Endodermal cell (in vitro differentiated cells): ENCODE data around the gene MPC1. TPM values are rescaled to one million over a fixed set of nuclear protein-coding genes. Genes with fewer than 3 reads are reported as not detected.
"Not testable (repeated sequence)": the region's sequence is repeated elsewhere in the genome, so short reads cannot be mapped to it uniquely, and the experiment has no call there.

Experiments
- DNase-seq: peaks from one replicate; pipeline ENCODE4 v3.0.0-alpha.2; 2017
- H3K27ac ChIP-seq: 2 replicates; pipeline ENCODE4 v1.5.1; 2013; ENCODE audit warnings: mild to moderate bottlenecking, low read depth, low read length, moderate library complexity
- H3K27me3 ChIP-seq: 2 replicates; pipeline ENCODE4 v1.6.1; 2013; ENCODE audit warnings: mild to moderate bottlenecking, low read length, moderate library complexity; ENCODE audit not compliant: insufficient read depth, control insufficient read depth, poor library complexity, severe bottlenecking
- H3K36me3 ChIP-seq: 2 replicates; pipeline ENCODE4 v1.7.0; 2013; ENCODE audit warnings: mild to moderate bottlenecking, low read length, moderate library complexity; ENCODE audit not compliant: control insufficient read depth, insufficient read depth
- H3K4me1 ChIP-seq: one replicate; pipeline ENCODE4 v1.7.0; 2013; ENCODE audit warnings: low read length; ENCODE audit not compliant: control insufficient read depth, insufficient read depth
- H3K4me3 ChIP-seq: 2 replicates; pipeline ENCODE4 v1.5.1; 2013; ENCODE audit warnings: mild to moderate bottlenecking, low read length, moderate library complexity
- H3K9ac ChIP-seq: 2 replicates; pipeline ENCODE4 v1.6.1; 2013; ENCODE audit warnings: mild to moderate bottlenecking, low read length, moderate library complexity; ENCODE audit not compliant: poor library complexity, severe bottlenecking; ENCODE audit errors: extremely low read depth
- H3K9me3 ChIP-seq: 2 replicates; pipeline ENCODE4 v1.6.1; 2013; ENCODE audit warnings: mild to moderate bottlenecking, low read length, moderate library complexity; ENCODE audit not compliant: control insufficient read depth
- H3K27ac Mint-ChIP-seq: 2 replicates; pipeline ENCODE4 v1.8.0; 2020; ENCODE audit warnings: mixed read lengths
- H3K27me3 Mint-ChIP-seq: 2 replicates; pipeline ENCODE4 v1.8.0; 2021; ENCODE audit warnings: mild to moderate bottlenecking, mixed read lengths; ENCODE audit not compliant: insufficient read depth
- H3K36me3 Mint-ChIP-seq: 2 replicates; pipeline ENCODE4 v1.8.0; 2020; ENCODE audit warnings: low read depth, mixed read lengths
- H3K4me1 Mint-ChIP-seq: 2 replicates; pipeline ENCODE4 v1.8.0; 2020; ENCODE audit warnings: mixed read lengths
- H3K4me3 Mint-ChIP-seq: 2 replicates; pipeline ENCODE4 v1.8.0; 2020; ENCODE audit warnings: mild to moderate bottlenecking, moderate library complexity, mixed read lengths
- H3K9me3 Mint-ChIP-seq: 2 replicates; pipeline ENCODE4 v1.8.0; 2020; ENCODE audit warnings: mild to moderate bottlenecking, mixed read lengths
- CTCF ChIP-seq: fragments of 200-600 bp; sonication (generic); conservative IDR thresholded peaks from 2 replicates; pipeline ENCODE4 v1.5.0; 2021; ENCODE audit warnings: antibody characterized with exemption, mild to moderate bottlenecking
- WGBS, 2 experiments: methylation state at CpG; one replicate each; pipeline versions ENCODE4 v1.1.5 to v1.1.7; 2013; ENCODE audit warnings: missing lambda C conversion rate in 2 of 2, mixed read lengths in 1 of 2; ENCODE audit not compliant: insufficient coverage in 1 of 2, insufficient read length in 1 of 2; 5-methylcytosine and 5-hydroxymethylcytosine counted together
- total RNA-seq, 2 donors: library from RNA; stranded (reverse); fragmentation: NEBNext Ultra II Directional in 1 of 2; extraction: Animal tissue kit (Norgen Biotek cat#: 25700) in 1 of 2; gene quantifications; 2 replicates in 1 of 2; 3 replicates in 1 of 2; pipeline ENCODE4 v1.2.1, GENCODE V29; 2021

The MPC1 gene
- total RNA-seq, 2 donors from 2014 or later = 8.2 to 8.7 TPM

GRCh38 chr6:166405386-166405785, 22.6 kb upstream of the MPC1 start:
- Histone ChIP-seq H3K27me3 (no peaks in the 10 kb centered on the region), H3K9ac (no peak overlapping the region), H3K4me3 (no peak overlapping the region), H3K4me1 (no peaks in the 10 kb centered on the region), H3K36me3 (no peaks in the 10 kb centered on the region), H3K27ac (no peak overlapping the region), H3K9me3 (no peaks in the 10 kb centered on the region)
- 81% methylated on average over 4 to 7 of the region's 7 CpGs for WGBS, 2 experiments
- Mint-ChIP-seq H3K4me1 (peaks cover 10% of the 10 kb centered on the region), H3K4me3 (no peak overlapping the region), H3K36me3 (peaks cover 2% of the 10 kb centered on the region), H3K27me3 (no peaks in the 10 kb centered on the region), H3K27ac (no peak overlapping the region), H3K9me3 (no peaks in the 10 kb centered on the region)
- no peak for TF ChIP-seq CTCF
- DNase-seq = peak; percentile 46

GRCh38 chr6:166402582-166403277, 20.0 kb upstream of the MPC1 start:
- Mint-ChIP-seq H3K27ac (no peak overlapping the region), H3K4me3 (no peak overlapping the region), H3K9me3 (peaks cover 5% of the 10 kb centered on the region), H3K27me3 (peaks cover 10% of the 10 kb centered on the region), H3K36me3 (no peaks in the 10 kb centered on the region), H3K4me1 (peaks cover 1% of the 10 kb centered on the region)
- Histone ChIP-seq H3K9me3 (no peaks in the 10 kb centered on the region), H3K4me3 (no peak overlapping the region), H3K27ac (no peak overlapping the region), H3K36me3 (no peaks in the 10 kb centered on the region), H3K9ac (no peak overlapping the region), H3K27me3 (no peaks in the 10 kb centered on the region), H3K4me1 (no peaks in the 10 kb centered on the region)
- WGBS, 2 experiments = 87% methylated on average over 4 to 6 of the region's 6 CpGs
- TF ChIP-seq CTCF = no peak
- peak; percentile 41 for DNase-seq

GRCh38 chr6:166400649-166401250, 18.0 kb upstream of the MPC1 start:
- not testable (repeated sequence) for H3K27me3 ChIP-seq, H3K9me3 Mint-ChIP-seq, H3K9me3 ChIP-seq, H3K4me3 ChIP-seq, H3K9ac ChIP-seq, H3K4me1 Mint-ChIP-seq, H3K27me3 Mint-ChIP-seq, H3K36me3 ChIP-seq, H3K36me3 Mint-ChIP-seq, H3K27ac Mint-ChIP-seq, H3K4me3 Mint-ChIP-seq, H3K27ac ChIP-seq, H3K4me1 ChIP-seq
- 38 to 43% methylated on average over 4 to 16 of the region's 16 CpGs for WGBS, 2 experiments
- peak; percentile 84 for DNase-seq
- TF ChIP-seq CTCF = peak; percentile 86
